ENCODE results near the gene LNP1. TPM values are rescaled to one million over a fixed set of nuclear protein-coding genes. Genes with fewer than 3 reads are reported as not detected.
A peak's percentile ranks its signal among the peaks of the same experiment; 100 is the strongest.
"Not testable (repeated sequence)": the region's sequence is repeated elsewhere in the genome, so short reads cannot be mapped to it uniquely, and the experiment has no call there.

The LNP1 gene, protein sequence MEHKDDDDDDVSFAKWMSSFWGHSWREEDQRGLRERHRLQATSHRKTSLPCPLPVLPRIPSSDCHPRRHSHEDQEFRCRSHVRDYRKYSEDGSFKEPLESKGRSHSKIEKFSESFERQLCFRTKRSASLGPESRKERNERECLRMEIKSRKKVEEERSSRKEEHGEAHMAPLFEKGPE
- total RNA-seq (ENCODE audit: low replicate concordance): 3.0 and 11.0 TPM in 2 replicates

DNA sequence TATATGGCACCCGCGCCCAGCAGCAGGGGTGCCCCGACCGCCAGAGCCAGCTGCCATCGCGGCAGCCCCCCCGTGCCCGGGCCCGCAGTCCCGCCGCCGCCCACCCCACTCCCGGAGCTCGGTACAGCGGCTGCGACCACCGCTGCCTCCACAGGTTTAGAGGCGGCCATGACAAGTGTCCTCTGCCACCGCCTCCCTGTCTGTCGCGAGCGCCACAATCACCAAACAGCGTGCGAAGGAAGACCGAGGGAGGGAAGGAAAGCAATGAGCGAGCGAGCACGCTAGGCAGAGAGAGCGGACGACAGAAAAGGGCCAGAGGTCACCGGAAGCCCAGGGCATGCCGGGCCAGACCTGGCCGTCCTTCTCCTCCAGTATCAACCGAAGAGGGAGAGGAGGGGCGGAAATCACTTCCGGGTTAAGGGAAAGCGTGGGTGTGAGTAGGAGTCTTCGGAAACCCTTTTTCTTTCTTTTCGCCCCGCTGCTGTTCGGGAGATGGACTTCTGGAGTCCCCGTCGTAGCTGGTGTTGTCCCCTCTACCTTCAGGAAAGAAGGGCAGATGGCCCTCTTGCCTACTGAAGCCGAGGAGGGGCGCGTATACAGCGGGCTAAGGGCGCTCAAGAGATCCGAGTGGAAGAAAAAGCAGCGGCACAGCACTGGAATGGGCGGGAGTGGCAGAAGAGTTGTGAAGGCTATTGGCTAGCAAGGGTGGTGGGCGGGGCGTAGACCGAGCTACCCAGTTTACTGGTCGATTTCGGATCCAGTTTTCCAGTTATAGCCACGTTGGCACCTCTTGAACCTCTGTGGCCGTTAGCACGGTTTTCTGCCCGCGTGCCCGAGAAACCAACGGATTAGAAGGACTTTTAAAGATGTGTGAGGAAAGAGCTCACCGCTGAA, at the start of gene LNP1, which contains the start of gene TOMM70:
Gene LNP1, plus strand, starts transcription at position 760 of the 894 bp plus-strand sequence. CDS start 28,191 bp downstream, outside the sequence.
Gene TOMM70, minus strand, starts transcription at position 310 of the 894 bp plus-strand sequence. Its CDS starts 140 bp downstream, at position 170.
- peak within 1 kb of the TSS; percentile 93 for H3K4me3 ChIP-seq (ENCODE audit: low read depth, low read length)
- TF ChIP-seq, protein P1, sequence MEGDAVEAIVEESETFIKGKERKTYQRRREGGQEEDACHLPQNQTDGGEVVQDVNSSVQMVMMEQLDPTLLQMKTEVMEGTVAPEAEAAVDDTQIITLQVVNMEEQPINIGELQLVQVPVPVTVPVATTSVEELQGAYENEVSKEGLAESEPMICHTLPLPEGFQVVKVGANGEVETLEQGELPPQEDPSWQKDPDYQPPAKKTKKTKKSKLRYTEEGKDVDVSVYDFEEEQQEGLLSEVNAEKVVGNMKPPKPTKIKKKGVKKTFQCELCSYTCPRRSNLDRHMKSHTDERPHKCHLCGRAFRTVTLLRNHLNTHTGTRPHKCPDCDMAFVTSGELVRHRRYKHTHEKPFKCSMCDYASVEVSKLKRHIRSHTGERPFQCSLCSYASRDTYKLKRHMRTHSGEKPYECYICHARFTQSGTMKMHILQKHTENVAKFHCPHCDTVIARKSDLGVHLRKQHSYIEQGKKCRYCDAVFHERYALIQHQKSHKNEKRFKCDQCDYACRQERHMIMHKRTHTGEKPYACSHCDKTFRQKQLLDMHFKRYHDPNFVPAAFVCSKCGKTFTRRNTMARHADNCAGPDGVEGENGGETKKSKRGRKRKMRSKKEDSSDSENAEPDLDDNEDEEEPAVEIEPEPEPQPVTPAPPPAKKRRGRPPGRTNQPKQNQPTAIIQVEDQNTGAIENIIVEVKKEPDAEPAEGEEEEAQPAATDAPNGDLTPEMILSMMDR (IDR thresholded peaks at IDR 0.05; ENCODE audit: insufficient read depth, low read length): no peak
- DNase-seq (ENCODE audit: low read depth): peak; percentile 96

DNA sequence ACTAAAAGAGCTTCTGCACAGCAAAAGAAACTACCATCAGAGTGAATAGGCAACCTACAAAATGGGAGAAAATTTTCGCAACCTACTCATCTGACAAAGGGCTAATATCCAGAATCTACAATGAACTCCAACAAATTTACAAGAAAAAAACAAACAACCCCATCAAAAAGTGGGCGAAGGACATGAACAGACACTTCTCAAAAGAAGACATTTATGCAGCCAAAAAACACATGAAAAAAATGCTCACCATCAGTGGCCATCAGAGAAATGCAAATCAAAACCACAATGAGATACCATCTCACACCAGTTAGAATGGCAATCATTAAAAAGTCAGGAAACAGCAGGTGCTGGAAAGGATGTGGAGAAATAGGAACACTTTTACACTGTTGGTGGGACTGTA, 49.6 kb upstream of the LNP1 start:
- DNase-seq (ENCODE audit: low read depth); H3K4me3 ChIP-seq (ENCODE audit: low read depth, low read length): not testable (repeated sequence)

DNA sequence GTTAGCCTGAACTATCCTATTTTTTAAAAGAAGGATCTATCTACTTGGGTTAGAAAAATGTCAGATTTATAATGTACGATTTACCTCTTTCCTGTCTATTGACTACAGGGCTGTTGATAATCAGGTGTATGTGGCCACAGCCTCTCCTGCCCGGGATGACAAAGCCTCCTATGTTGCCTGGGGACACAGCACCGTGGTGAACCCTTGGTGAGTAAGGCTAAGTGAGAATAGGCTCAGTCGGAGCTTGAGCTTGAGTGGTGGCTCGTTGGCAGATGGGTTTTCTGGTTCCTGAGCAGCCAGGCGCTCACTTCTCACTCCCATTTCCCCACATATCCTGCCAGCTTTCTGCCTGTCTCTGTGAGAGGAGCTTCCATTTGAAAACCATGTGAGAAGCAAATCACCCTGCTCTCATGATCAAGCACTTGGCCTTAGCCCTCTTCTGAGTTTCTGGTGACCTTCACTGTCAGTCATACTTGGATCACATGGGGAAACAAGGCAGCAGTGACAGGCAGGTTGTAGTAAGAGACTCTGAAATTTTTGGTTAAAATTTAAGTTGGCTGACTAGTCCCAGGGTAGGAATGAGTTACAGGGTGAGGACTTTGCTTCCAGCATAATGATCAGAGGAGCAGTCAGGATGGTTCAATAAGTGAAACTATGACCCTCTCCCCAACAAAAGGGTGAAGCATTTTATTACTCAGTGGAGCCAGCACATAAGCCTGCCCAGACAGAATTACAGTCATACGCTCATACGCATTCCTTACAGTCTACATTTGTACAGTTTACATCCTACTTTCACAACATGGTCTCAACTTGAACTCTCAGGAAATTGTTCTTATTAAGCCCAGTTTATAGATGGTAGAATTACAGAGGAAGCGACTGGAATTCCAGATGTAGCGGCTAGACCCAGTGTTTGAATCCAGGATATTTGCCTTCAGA, 48.8 kb upstream of the LNP1 start:
- H3K4me3 ChIP-seq (ENCODE audit: low read depth, low read length): no peak overlapping the region
- DNase-seq (ENCODE audit: low read depth): no peak
- TF ChIP-seq, protein P1 (IDR thresholded peaks at IDR 0.05; ENCODE audit: insufficient read depth, low read length): no peak

DNA sequence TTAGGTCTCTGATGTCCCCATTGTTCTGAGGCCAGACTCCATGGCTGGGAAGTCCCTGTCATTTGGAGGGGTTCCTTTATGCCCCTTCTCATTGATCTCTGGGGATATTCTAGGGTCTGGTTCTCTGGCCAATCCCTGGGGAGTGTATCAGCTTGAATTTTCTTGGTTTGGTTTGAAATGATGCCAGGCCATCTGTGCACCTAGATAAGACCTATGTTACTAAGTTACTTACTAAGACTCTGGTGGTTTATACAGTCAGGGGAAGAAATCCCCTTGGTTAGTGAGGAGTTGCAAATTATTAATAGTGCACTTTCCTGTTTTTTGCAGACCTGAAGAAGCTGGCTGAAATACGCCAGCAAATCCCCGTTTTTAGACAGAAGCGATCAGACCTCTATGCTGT, 46.5 kb upstream of the LNP1 start:
- TF ChIP-seq, protein P1 (IDR thresholded peaks at IDR 0.05; ENCODE audit: insufficient read depth, low read length): no peak
- H3K4me3 ChIP-seq (ENCODE audit: low read depth, low read length): no peak overlapping the region
- DNase-seq (ENCODE audit: low read depth): peak; percentile 51

DNA sequence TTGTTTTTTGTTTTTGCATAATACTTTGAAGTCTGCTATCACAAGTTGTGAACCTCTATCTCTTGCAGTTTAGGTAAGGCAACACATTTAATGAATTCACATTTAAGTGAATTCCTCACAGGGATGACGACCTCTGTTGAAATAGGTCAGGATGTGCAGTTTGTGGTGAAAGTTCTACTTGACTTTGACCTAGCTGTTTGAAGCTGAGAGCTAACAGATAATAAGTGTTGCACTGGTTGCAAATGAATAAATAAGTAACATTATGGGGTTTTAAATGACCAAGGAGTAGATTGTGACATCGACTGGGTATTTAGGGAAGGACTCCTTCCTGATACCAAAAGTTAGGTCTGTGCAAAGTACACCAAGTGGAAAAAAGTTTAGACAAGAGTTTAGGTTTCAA, 42.9 kb upstream of the LNP1 start:
- TF ChIP-seq, protein P1 (IDR thresholded peaks at IDR 0.05; ENCODE audit: insufficient read depth, low read length): no peak
- DNase-seq (ENCODE audit: low read depth): no peak
- no peak overlapping the region for H3K4me3 ChIP-seq (ENCODE audit: low read depth, low read length)

DNA sequence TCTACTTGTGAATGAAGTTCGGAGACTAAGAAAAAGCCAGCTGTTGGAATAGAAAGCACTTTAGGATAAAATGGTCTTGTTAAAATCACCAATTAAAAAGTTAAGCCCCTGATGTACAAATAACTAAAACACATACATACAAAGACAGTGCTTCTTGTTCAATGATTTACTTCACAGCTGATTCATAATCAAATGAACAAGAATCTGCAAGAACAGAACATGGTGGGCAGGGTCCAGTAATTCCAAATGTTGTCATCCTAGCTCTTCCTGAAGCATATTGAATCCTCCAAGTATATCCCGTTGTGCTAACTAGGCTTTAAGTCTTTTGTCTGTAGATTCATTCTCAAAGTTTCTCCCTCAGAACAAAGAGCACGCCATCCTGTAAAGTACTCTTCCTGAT, 42.3 kb upstream of the LNP1 start:
- TF ChIP-seq, protein P1 (IDR thresholded peaks at IDR 0.05; ENCODE audit: insufficient read depth, low read length): no peak
- H3K4me3 ChIP-seq (ENCODE audit: low read depth, low read length): no peak overlapping the region
- DNase-seq (ENCODE audit: low read depth): no peak

Measured in fibroblast of the aortic adventitia (primary cell).